Neuronal stem cell (in vitro differentiated cells): ENCODE results near the gene ANOS1.

Source experiments
- DNase-seq: peaks from one replicate; pipeline ENCODE4 v3.0.0-alpha.2; 2013; ENCODE audit warnings: low spot score
- H2AFZ ChIP-seq: one replicate; pipeline ENCODE4 v1.6.1; 2013; ENCODE audit warnings: mild to moderate bottlenecking, low read length, inconsistent platforms
- H2AK5ac ChIP-seq: 2 replicates; pipeline ENCODE4 v1.6.1; 2013; ENCODE audit warnings: low read depth, mild to moderate bottlenecking, inconsistent platforms, low read length, moderate library complexity, mixed read lengths
- H2BK120ac ChIP-seq: 2 replicates; pipeline ENCODE4 v1.6.1; 2013; ENCODE audit warnings: low read depth, mild to moderate bottlenecking, inconsistent platforms, low read length, moderate library complexity, mixed read lengths
- H2BK12ac ChIP-seq: one replicate; pipeline ENCODE4 v1.6.1; 2013; ENCODE audit warnings: low read length, inconsistent platforms
- H2BK15ac ChIP-seq: 2 replicates; pipeline ENCODE4 v1.6.1; 2013; ENCODE audit warnings: mild to moderate bottlenecking, low read length, inconsistent platforms, mixed read lengths
- H2BK5ac ChIP-seq: one replicate; pipeline ENCODE4 v1.6.1; 2013; ENCODE audit warnings: inconsistent platforms, mild to moderate bottlenecking, low read length, moderate library complexity
- H3K14ac ChIP-seq: one replicate; pipeline ENCODE4 v1.6.1; 2013; ENCODE audit warnings: low read length, inconsistent platforms
- H3K18ac ChIP-seq: 2 replicates; pipeline ENCODE4 v1.6.1; 2013; ENCODE audit warnings: low read length, inconsistent platforms
- H3K23ac ChIP-seq: 2 replicates; pipeline ENCODE4 v1.6.1; 2013; ENCODE audit warnings: low read depth, mild to moderate bottlenecking, mixed read lengths, low read length, inconsistent platforms; ENCODE audit not compliant: poor library complexity
- H3K27ac ChIP-seq: replicated peaks from 3 replicates; pipeline ENCODE4 v1.5.1; 2013; ENCODE audit warnings: low read length, inconsistent platforms
- H3K27me3 ChIP-seq, 3 experiments: 2 replicates each; pipeline ENCODE4 v1.6.1; 2013; ENCODE audit warnings: low read length in 3 of 3, mild to moderate bottlenecking in 2 of 3, inconsistent platforms in 1 of 3, low read depth in 1 of 3, mixed read lengths in 1 of 3, moderate library complexity in 1 of 3; ENCODE audit not compliant: control insufficient read depth in 3 of 3, insufficient read depth in 3 of 3
- H3K36me3 ChIP-seq, 2 donors: replicated peaks in 1 of 2; 2 replicates each; pipeline ENCODE4 v1.6.1; 2013; ENCODE audit warnings: low read length in 2 of 2; ENCODE audit not compliant: control insufficient read depth in 2 of 2, insufficient read depth in 2 of 2
- H3K4ac ChIP-seq: 2 replicates; pipeline ENCODE4 v1.6.1; 2013; ENCODE audit warnings: inconsistent platforms, mild to moderate bottlenecking, low read length, moderate library complexity
- H3K4me1 ChIP-seq, 2 donors: 1 replicate in 1 of 2; 2 replicates in 1 of 2; pipeline ENCODE4 v1.6.1; 2013; ENCODE audit warnings: low read length in 2 of 2, low read depth in 1 of 2; ENCODE audit not compliant: control insufficient read depth in 2 of 2, insufficient read depth in 1 of 2
- H3K4me2 ChIP-seq: one replicate; pipeline ENCODE4 v1.6.1; 2013; ENCODE audit warnings: mild to moderate bottlenecking, low read length, inconsistent platforms; ENCODE audit not compliant: insufficient read depth, poor library complexity, severe bottlenecking
- H3K4me3 ChIP-seq, 2 donors: 2 replicates each; pipeline ENCODE4 v1.5.1; 2013; ENCODE audit warnings: low read length in 2 of 2, mild to moderate bottlenecking in 2 of 2, inconsistent platforms in 1 of 2, moderate library complexity in 1 of 2
- H3K79me1 ChIP-seq: one replicate; pipeline ENCODE4 v1.6.1; 2013; ENCODE audit warnings: low read depth, mild to moderate bottlenecking, inconsistent platforms, low read length, moderate library complexity
- H3K9ac ChIP-seq: one replicate; pipeline ENCODE4 v1.6.1; 2013; ENCODE audit warnings: mild to moderate bottlenecking, low read depth, low read length, inconsistent platforms; ENCODE audit not compliant: poor library complexity
- H3K9me3 ChIP-seq, 2 donors: replicated peaks in 1 of 2; 2 replicates each; pipeline versions ENCODE3 to v1.6.1; 2013; ENCODE audit warnings: low read length in 2 of 2, mild to moderate bottlenecking in 2 of 2, inconsistent platforms in 1 of 2, low read depth in 1 of 2, mixed read lengths in 1 of 2, moderate library complexity in 1 of 2; ENCODE audit not compliant: control insufficient read depth in 2 of 2, insufficient read depth in 1 of 2
- H4K8ac ChIP-seq: one replicate; pipeline ENCODE4 v1.6.1; 2013; ENCODE audit warnings: low read depth, mild to moderate bottlenecking, inconsistent platforms, low read length, moderate library complexity
- H4K91ac ChIP-seq: one replicate; pipeline ENCODE4 v1.6.1; 2013; ENCODE audit warnings: low read length, low read depth, mild to moderate bottlenecking, inconsistent platforms; ENCODE audit not compliant: poor library complexity
- WGBS, 2 donors: extraction: QIAGEN DNeasy Blood & Tissue Kit; methylation state at CpG; one replicate each; pipeline ENCODE4 v1.1.7; 2013; ENCODE audit warnings: missing lambda C conversion rate in 2 of 2, mixed read lengths in 1 of 2; ENCODE audit not compliant: insufficient read length in 2 of 2, insufficient replicate concordance in 1 of 2; ENCODE audit errors: extremely low coverage in 2 of 2; 5-methylcytosine and 5-hydroxymethylcytosine counted together

Gene ANOS1

GRCh38 chrX:8548446-8548845 lies 183.5 kb downstream of the ANOS1 start:
- Histone ChIP-seq H2BK5ac (no peak overlapping the region), H3K4ac (no peak overlapping the region), H3K14ac (no peak overlapping the region), H3K9ac (no peak overlapping the region), H3K36me3 (peaks cover 0 to 1% of the 10 kb centered on the region in 2 donors), H3K4me3 (no peak overlapping the region), H4K8ac (no peak overlapping the region), H3K27me3 (no peaks in the 10 kb centered on the region), H3K27ac (no peak overlapping the region), H2BK15ac (no peak overlapping the region), H3K23ac (no peak overlapping the region), H3K4me2 (no peak overlapping the region), H3K18ac (no peak overlapping the region), H3K9me3 (no peaks in the 10 kb centered on the region), H2AFZ (no peak overlapping the region), H3K4me1 (no peaks in the 10 kb centered on the region), H2AK5ac (no peak overlapping the region), H3K79me1 (no peaks in the 10 kb centered on the region), H2BK12ac (no peak overlapping the region), H4K91ac (no peak overlapping the region), H2BK120ac (no peak overlapping the region)
- DNase-seq, result no peak
- no CpG with 5 or more reads among the region's 1 CpG for WGBS, 2 donors

GRCh38 chrX:8546715-8547114 lies 185.2 kb downstream of the ANOS1 start:
- Histone ChIP-seq H2AK5ac (no peak overlapping the region), H3K14ac (no peak overlapping the region), H3K9me3 (no peaks in the 10 kb centered on the region), H2BK15ac (no peak overlapping the region), H3K27me3 (no peaks in the 10 kb centered on the region), H3K27ac (no peak overlapping the region), H3K79me1 (no peaks in the 10 kb centered on the region), H3K9ac (no peak overlapping the region), H3K4me3 (no peak overlapping the region), H3K36me3 (peaks cover 0 to 1% of the 10 kb centered on the region in 2 donors), H4K91ac (no peak overlapping the region), H3K18ac (no peak overlapping the region), H3K4me1 (no peaks in the 10 kb centered on the region), H2BK12ac (no peak overlapping the region), H3K4ac (no peak overlapping the region), H2BK120ac (no peak overlapping the region), H3K23ac (no peak overlapping the region), H3K4me2 (no peak overlapping the region), H4K8ac (no peak overlapping the region), H2BK5ac (no peak overlapping the region), H2AFZ (no peak overlapping the region)
- WGBS, 2 donors, result no CpG with 5 or more reads among the region's 4 CpGs
- no peak for DNase-seq

- Histone ChIP-seq H3K14ac (no peak overlapping the region), H3K4me3 (no peak overlapping the region), H2BK15ac (no peak overlapping the region), H3K4me1 (no peaks in the 10 kb centered on the region), H2AFZ (no peak overlapping the region), H3K18ac (no peak overlapping the region), H2BK5ac (no peak overlapping the region), H4K8ac (no peak overlapping the region), H3K27me3 (no peaks in the 10 kb centered on the region), H3K23ac (no peak overlapping the region), H2BK120ac (no peak overlapping the region), H3K79me1 (no peaks in the 10 kb centered on the region), H2AK5ac (no peak overlapping the region), H3K9me3 (no peaks in the 10 kb centered on the region), H3K9ac (no peak overlapping the region), H3K36me3 (no peaks in the 10 kb centered on the region), H2BK12ac (no peak overlapping the region), H3K27ac (no peak overlapping the region), H3K4ac (no peak overlapping the region), H4K91ac (no peak overlapping the region), H3K4me2 (no peak overlapping the region)
- no CpG with 5 or more reads among the region's 2 CpGs for WGBS, 2 donors
- no peak for DNase-seq
Observed at GRCh38 chrX:8520791-8521190, 211.1 kb downstream of the ANOS1 start.

GRCh38 chrX:8520178-8520577 lies 211.8 kb downstream of the ANOS1 start:
- Histone ChIP-seq H3K4me3 (no peak overlapping the region), H3K4ac (no peak overlapping the region), H3K9ac (no peak overlapping the region), H4K8ac (no peak overlapping the region), H3K27ac (no peak overlapping the region), H2BK12ac (no peak overlapping the region), H3K4me1 (no peaks in the 10 kb centered on the region), H2AFZ (no peak overlapping the region), H3K27me3 (no peaks in the 10 kb centered on the region), H3K4me2 (no peak overlapping the region), H3K18ac (no peak overlapping the region), H2BK5ac (no peak overlapping the region), H3K23ac (no peak overlapping the region), H3K9me3 (no peaks in the 10 kb centered on the region), H2BK120ac (no peak overlapping the region), H4K91ac (no peak overlapping the region), H3K79me1 (no peaks in the 10 kb centered on the region), H2BK15ac (no peak overlapping the region), H3K14ac (no peak overlapping the region), H3K36me3 (no peaks in the 10 kb centered on the region), H2AK5ac (no peak overlapping the region)
- no CpG with 5 or more reads among the region's 3 CpGs for WGBS, 2 donors
- DNase-seq, result no peak
